Esophagus muscularis mucosa (tissue), 4 donors: ENCODE measurements around the gene TSPAN17.

Experiments used
- EP300 ChIP-seq: sonication (generic); formaldehyde crosslinking; IDR thresholded peaks from one replicate; pipeline ENCODE4 v1.6.1; 2017; ENCODE audit warnings: antibody characterized with exemption
- POLR2A ChIP-seq: fragments of 450-650 bp; IDR thresholded peaks from one replicate; pipeline ENCODE4 v1.6.1; 2017; ENCODE audit warnings: antibody characterized with exemption, moderate library complexity, mild to moderate bottlenecking, low read depth
- POLR2AphosphoS5 ChIP-seq, 2 donors: sonication (generic); formaldehyde crosslinking; IDR thresholded peaks; one replicate each; pipeline ENCODE4 v1.6.1; 2017; ENCODE audit warnings: antibody characterized with exemption in 2 of 2
- TF ChIP-seq, protein P1 (sequence below), 3 experiments: fragments of 200-600 bp in 2 of 3; fragments of 450-650 bp in 1 of 3; sonication (generic) in 2 of 3; IDR thresholded peaks; one replicate each; pipeline ENCODE4 v1.5.1; 2017 to 2019; ENCODE audit warnings: antibody characterized with exemption in 3 of 3, mild to moderate bottlenecking in 2 of 3, moderate library complexity in 1 of 3

DNA sequence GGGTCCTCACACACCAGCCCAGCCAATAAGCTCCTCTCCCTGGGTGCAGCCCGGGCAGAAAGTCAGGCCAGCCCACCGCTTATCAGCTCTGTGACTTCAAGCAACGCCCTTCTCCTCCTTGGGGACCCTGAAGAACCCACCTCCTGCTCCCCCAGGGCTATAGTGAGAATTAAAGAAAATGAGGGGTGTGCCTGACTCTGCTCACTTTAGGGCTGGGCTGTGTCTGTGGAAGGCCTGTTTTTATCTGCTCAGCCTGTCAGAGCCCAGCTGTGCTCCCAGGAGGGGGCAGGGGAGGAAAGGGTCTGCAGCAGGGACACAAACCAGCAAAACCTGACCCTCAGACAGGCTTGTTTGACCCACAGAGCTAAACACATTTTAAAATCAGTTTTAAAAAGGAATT, 41.3 kb upstream of the TSPAN17 start:
- TF ChIP-seq, protein P1, sequence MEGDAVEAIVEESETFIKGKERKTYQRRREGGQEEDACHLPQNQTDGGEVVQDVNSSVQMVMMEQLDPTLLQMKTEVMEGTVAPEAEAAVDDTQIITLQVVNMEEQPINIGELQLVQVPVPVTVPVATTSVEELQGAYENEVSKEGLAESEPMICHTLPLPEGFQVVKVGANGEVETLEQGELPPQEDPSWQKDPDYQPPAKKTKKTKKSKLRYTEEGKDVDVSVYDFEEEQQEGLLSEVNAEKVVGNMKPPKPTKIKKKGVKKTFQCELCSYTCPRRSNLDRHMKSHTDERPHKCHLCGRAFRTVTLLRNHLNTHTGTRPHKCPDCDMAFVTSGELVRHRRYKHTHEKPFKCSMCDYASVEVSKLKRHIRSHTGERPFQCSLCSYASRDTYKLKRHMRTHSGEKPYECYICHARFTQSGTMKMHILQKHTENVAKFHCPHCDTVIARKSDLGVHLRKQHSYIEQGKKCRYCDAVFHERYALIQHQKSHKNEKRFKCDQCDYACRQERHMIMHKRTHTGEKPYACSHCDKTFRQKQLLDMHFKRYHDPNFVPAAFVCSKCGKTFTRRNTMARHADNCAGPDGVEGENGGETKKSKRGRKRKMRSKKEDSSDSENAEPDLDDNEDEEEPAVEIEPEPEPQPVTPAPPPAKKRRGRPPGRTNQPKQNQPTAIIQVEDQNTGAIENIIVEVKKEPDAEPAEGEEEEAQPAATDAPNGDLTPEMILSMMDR (IDR thresholded peaks at IDR 0.05), result no peak
- TF ChIP-seq POLR2A (no peak), EP300 (no peak), POLR2AphosphoS5 (IDR thresholded peaks at IDR 0.05) (no peak)
